Aorta (tissue), 5 donors: ENCODE data around the gene TFAM. TPM values are rescaled to one million over a fixed set of nuclear protein-coding genes. Genes with fewer than 3 reads are reported as not detected.
A peak's percentile ranks its signal among the peaks of the same experiment; 100 is the strongest.

Source experiments
- ATAC-seq: fragments of 200-7000 bp; cut with Tn5 transposase; one replicate; pipeline ENCODE4 v1.9.1; 2022; ENCODE audit warnings: moderate library complexity; ENCODE audit not compliant: low FRiP score
- DNase-seq, 2 donors: peaks; one replicate each; pipeline ENCODE4 v3.0.0-alpha.2; 2020
- H3K27ac ChIP-seq, 2 donors: one replicate each; pipeline ENCODE4 v1.5.1; 2013; ENCODE audit warnings: low read length in 2 of 2, mild to moderate bottlenecking in 2 of 2, moderate library complexity in 2 of 2, control low read depth in 1 of 2, inconsistent platforms in 1 of 2, low read depth in 1 of 2
- H3K27me3 ChIP-seq, 2 donors: one replicate each; pipeline ENCODE4 v1.6.1; 2013; ENCODE audit warnings: control low read depth in 1 of 2, low read length in 1 of 2, mild to moderate bottlenecking in 1 of 2, moderate library complexity in 1 of 2; ENCODE audit not compliant: insufficient read depth in 2 of 2, control insufficient read depth in 1 of 2
- H3K36me3 ChIP-seq, 2 donors: one replicate each; pipeline ENCODE4 v1.6.1; 2013; ENCODE audit warnings: control low read depth in 1 of 2, low read length in 1 of 2, mild to moderate bottlenecking in 1 of 2; ENCODE audit not compliant: insufficient read depth in 2 of 2, control insufficient read depth in 1 of 2
- H3K4me1 ChIP-seq, 2 donors: one replicate each; pipeline ENCODE4 v1.6.1; 2013; ENCODE audit warnings: low read length in 2 of 2, control low read depth in 1 of 2, mild to moderate bottlenecking in 1 of 2, moderate library complexity in 1 of 2; ENCODE audit not compliant: insufficient read depth in 2 of 2, control insufficient read depth in 1 of 2
- H3K4me3 ChIP-seq, 2 donors: one replicate each; pipeline ENCODE4 v1.5.1; 2013; ENCODE audit warnings: low read length in 2 of 2, control low read depth in 1 of 2, mild to moderate bottlenecking in 1 of 2
- H3K9me3 ChIP-seq: one replicate; pipeline ENCODE4 v1.6.1; 2013; ENCODE audit warnings: mild to moderate bottlenecking, low read length; ENCODE audit not compliant: control insufficient read depth
- WGBS, 2 donors: extraction: QIAGEN DNeasy Blood & Tissue Kit; methylation state at CpG; one replicate each; pipeline ENCODE4 v1.1.7; 2013; 5-methylcytosine and 5-hydroxymethylcytosine counted together
- intact Hi-C, 2 donors: fragments of 100-400 bp; cut with DNase I; formaldehyde crosslinking; loops; one replicate each; pipeline versions ENCODE4 v1.14.2 to v1.15.0; 2022
- polyA plus RNA-seq, 2 donors: library from polyadenylated mRNA; stranded (reverse); fragments of 200-250 nt; gene quantifications; one replicate each; pipeline ENCODE4 v1.2.3, GENCODE V29; 2013
- total RNA-seq, 2 donors: library from RNA; stranded (reverse); fragmentation: NEBNext Ultra II Directional; extraction: Animal tissue kit (Norgen Biotek cat#: 25700); gene quantifications; one replicate each; pipeline ENCODE4 v1.2.1, GENCODE V29; 2021
- donor health status: healthy with polysubstance abuse.
- donor health status: Bipolar disorder and iron deficiency.
- donor health status: DM: no; HTN: no; CAD: no.
- donor health status: DM: no; HTN: no; CAD: no.
- donor health status: DM: yes; HTN: yes; CAD: no.

TFAM gene
- total and polyA plus RNA-seq, 4 donors = 6.5 to 25.5 (median 13.6) TPM

- Histone ChIP-seq H3K27me3 (no peaks in the 10 kb centered on the region), H3K27ac (no peak overlapping the region), H3K36me3 (no peaks in the 10 kb centered on the region), H3K4me3 (no peak overlapping the region), H3K4me1 (peaks cover 0 to 6% of the 10 kb centered on the region in 2 donors), H3K9me3 (no peaks in the 10 kb centered on the region)
- no peak for DNase-seq
- ATAC-seq = no peak
- intact Hi-C loops = no loop called here
- 81 to 84% methylated on average over 2 of the region's 2 CpGs for WGBS, 2 donors
Observed at GRCh38 chr10:58433066-58433465, 47.9 kb downstream of the TFAM start.

GRCh38 chr10:58433571-58433970, 48.4 kb downstream of the TFAM start:
- DNase-seq = no peak
- Histone ChIP-seq H3K4me1 (peaks cover 2 to 8% of the 10 kb centered on the region in 2 donors), H3K36me3 (no peaks in the 10 kb centered on the region), H3K4me3 (no peak overlapping the region), H3K27ac (no peak overlapping the region), H3K27me3 (no peaks in the 10 kb centered on the region), H3K9me3 (no peaks in the 10 kb centered on the region)
- intact Hi-C loops = no loop called here
- ATAC-seq = no peak
- WGBS, 2 donors = 95% methylated on average over 5 of the region's 5 CpGs

GRCh38 chr10:58435297-58435985, 50.2 kb downstream of the TFAM start:
- DNase-seq (peak in 1 of 2 donors; percentile 81), ATAC-seq (peak; percentile 78)
- Histone ChIP-seq H3K27me3 (no peaks in the 10 kb centered on the region), H3K36me3 (no peaks in the 10 kb centered on the region), H3K4me3 (no peak overlapping the region), H3K9me3 (no peaks in the 10 kb centered on the region), H3K4me1 (peaks cover 3 to 8% of the 10 kb centered on the region in 2 donors), H3K27ac (no peak overlapping the region)
- intact Hi-C loops = loop anchor here in 1 of 2 donors (5.0 kb wide), 1 partner anchor 77 kb away; the partner anchor contains the start of gene BICC1
- WGBS, 2 donors = 18 to 20% methylated on average over 2 of the region's 2 CpGs

GRCh38 chr10:58436071-58436470, 50.9 kb downstream of the TFAM start:
- Histone ChIP-seq H3K4me3 (no peak overlapping the region), H3K4me1 (peaks cover 3 to 8% of the 10 kb centered on the region in 2 donors), H3K27me3 (no peaks in the 10 kb centered on the region), H3K27ac (no peak overlapping the region), H3K9me3 (no peaks in the 10 kb centered on the region), H3K36me3 (no peaks in the 10 kb centered on the region)
- intact Hi-C loops = loop anchor here in 1 of 2 donors (5.0 kb wide), 1 partner anchor 76 kb away; the partner anchor contains the start of gene BICC1
- WGBS, 2 donors = 42% methylated on average over 4 of the region's 4 CpGs
- no peak for ATAC-seq
- DNase-seq = no peak

GRCh38 chr10:58438340-58438871, 53.2 kb downstream of the TFAM start:
- WGBS, 2 donors = 5 to 12% methylated on average over 3 of the region's 3 CpGs
- no peaks in the 10 kb centered on the region for H3K36me3 ChIP-seq
- intact Hi-C loops = loop anchor here in 1 of 2 donors (5.0 kb wide), 1 partner anchor 74 kb away; the partner anchor contains the start of gene BICC1
- ATAC-seq = no peak
- H3K27ac ChIP-seq = no peak overlapping the region
- peaks cover 3 to 8% of the 10 kb centered on the region in 2 donors for H3K4me1 ChIP-seq
- H3K9me3 ChIP-seq = no peaks in the 10 kb centered on the region
- DNase-seq = no peak
- no peak overlapping the region for H3K4me3 ChIP-seq
- no peaks in the 10 kb centered on the region for H3K27me3 ChIP-seq

GRCh38 chr10:58438986-58439385, 53.8 kb downstream of the TFAM start:
- Histone ChIP-seq H3K4me1 (peaks cover 3 to 8% of the 10 kb centered on the region in 2 donors), H3K27me3 (no peaks in the 10 kb centered on the region), H3K36me3 (no peaks in the 10 kb centered on the region), H3K9me3 (no peaks in the 10 kb centered on the region), H3K27ac (no peak overlapping the region), H3K4me3 (no peak overlapping the region)
- ATAC-seq = no peak
- intact Hi-C loops = loop anchor here in 1 of 2 donors (5.0 kb wide), 1 partner anchor 73 kb away; the partner anchor contains the start of gene BICC1
- 89 to 92% methylated on average over 1 of the region's 1 CpG for WGBS, 2 donors
- no peak for DNase-seq

- intact Hi-C loops = loop anchor here in 1 of 2 donors (5.0 kb wide), 1 partner anchor 73 kb away; the partner anchor contains the start of gene BICC1
- H3K4me1 ChIP-seq = peaks cover 3 to 8% of the 10 kb centered on the region in 2 donors
- H3K9me3 ChIP-seq = no peaks in the 10 kb centered on the region
- WGBS, 2 donors = 92 to 94% methylated on average over 5 of the region's 5 CpGs
- no peak for ATAC-seq
- no peaks in the 10 kb centered on the region for H3K36me3 ChIP-seq
- DNase-seq = no peak
- H3K4me3 ChIP-seq = no peak overlapping the region
- H3K27ac ChIP-seq = no peak overlapping the region
- H3K27me3 ChIP-seq = no peaks in the 10 kb centered on the region
Observed at GRCh38 chr10:58439632-58440364, 54.6 kb downstream of the TFAM start.

- H3K36me3 ChIP-seq = no peaks in the 10 kb centered on the region
- no peaks in the 10 kb centered on the region for H3K9me3 ChIP-seq
- intact Hi-C loops = no loop called here
- H3K4me1 ChIP-seq = peaks cover 3 to 5% of the 10 kb centered on the region in 2 donors
- no peak for DNase-seq
- H3K4me3 ChIP-seq = no peak overlapping the region
- H3K27me3 ChIP-seq = no peaks in the 10 kb centered on the region
- no peak overlapping the region for H3K27ac ChIP-seq
- no peak for ATAC-seq
- WGBS, 2 donors = 0% methylated on average over 1 of the region's 1 CpG
Observed at GRCh38 chr10:58440484-58440883, 55.3 kb downstream of the TFAM start.
